ENCODE results near the gene ABCF2.

DNA sequence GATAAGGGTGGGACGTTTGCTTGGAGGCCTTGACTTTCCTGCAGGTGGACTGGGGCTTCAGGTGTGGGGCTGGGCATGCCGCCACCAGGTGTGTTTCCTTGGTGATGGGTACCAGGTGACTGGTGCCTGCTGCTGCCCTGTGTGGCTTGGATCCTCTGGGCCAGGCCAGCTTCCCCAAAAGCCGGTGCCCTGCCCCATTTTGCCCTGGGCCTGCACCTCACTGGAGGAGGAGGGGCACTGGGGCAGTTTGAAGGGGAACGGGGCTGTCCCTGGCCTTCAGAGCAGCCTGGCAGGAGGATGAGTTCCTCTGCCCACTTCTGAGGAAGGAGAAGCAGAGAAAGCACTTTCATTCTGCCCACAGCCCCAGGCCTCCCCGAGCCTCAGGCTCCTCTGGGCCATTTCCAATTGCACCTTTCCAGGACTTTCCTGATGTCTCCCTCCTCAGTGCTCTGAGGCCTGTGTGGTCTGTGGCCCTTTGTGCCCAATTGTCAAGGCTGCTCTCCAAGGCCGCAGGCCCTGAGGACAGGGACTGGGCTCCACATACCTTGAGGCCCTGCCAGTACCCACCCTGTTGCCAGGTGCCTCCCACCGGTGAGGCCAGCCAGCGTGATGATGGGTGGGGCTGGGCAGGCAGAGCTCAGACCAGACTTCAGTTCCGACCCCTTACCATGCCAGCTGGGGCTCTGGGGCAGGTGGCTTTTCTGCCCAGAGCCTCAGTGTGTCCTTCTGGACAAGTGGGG lies 46.8 kb upstream of the ABCF2 start:
- TF ChIP-seq GATA2 (IDR thresholded peaks at IDR 0.05; ENCODE audit: low read depth, low read length): no peak
- TF ChIP-seq GATA3 (IDR thresholded peaks at IDR 0.05; ENCODE audit: low read depth, low read length): no peak

All from SH-SY5Y (cell line).